HG03469 (cell line): Measurements from ENCODE around the gene SLC2A8.

Experiments
- ATAC-seq: cut with Tn5 transposase; IDR thresholded peaks from one replicate; pipeline ENCODE4 v1.9.1; 2021; ENCODE audit warnings: mild to moderate bottlenecking, moderate library complexity, moderate number of reproducible peaks; ENCODE audit not compliant: unreplicated experiment

Gene SLC2A8

DNA sequence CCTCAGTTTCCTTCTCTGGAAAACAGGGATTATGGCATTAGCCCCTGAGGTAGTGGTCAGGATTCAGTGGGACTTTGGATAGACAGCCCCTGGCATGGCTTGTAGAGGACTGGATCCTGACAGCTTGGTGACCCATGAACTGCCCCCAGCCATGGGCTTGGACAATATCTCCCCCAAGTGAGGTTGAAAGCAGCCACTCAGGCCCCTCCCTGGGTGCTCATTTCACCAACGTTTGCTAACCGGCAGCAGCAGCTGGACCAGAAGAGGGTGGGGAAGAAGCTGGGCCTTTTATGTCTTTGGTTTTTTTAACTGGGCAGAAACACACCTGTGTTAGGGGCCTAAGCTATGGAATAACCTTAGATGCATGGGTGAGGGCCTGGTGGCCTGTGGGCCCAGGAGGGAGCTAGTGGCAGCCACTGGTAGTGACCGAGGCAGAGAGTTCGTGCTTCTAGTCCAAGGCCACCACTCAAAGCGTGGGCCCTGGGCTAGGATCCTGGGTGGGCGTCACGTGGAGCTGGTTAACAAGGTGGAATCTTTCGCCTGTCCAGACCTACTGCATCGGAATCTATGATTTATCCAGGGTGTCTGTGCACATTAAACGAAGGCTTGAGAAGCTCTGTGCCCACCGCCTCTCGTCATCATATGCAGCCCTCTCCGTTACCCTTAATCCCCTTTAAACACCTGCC lies 1.9 kb downstream of the SLC2A8 start:
- no peak for ATAC-seq

DNA sequence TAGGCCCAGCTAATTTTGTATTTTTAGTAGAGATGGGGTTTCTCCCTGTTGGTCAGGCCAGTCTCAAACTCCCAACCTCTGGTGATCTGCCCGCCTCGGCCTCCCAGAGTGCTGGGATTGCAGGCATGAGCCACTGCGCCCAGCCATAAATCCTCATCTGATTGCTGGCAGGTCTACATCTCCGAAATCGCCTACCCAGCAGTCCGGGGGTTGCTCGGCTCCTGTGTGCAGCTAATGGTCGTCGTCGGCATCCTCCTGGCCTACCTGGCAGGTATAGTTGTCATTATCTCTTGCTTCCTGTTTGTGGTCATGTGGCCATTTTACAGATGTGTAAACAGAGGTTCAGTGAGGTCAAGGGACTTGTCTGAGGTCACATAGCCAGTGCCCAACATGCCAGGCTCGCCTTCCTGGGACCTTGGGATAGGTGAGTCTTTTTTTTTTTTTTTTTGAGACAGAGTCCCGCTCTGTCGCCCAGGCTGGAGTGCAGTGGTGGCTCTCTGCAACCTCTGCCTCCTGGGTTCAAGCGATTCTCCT lies 2.8 kb downstream of the SLC2A8 start:
- no peak for ATAC-seq

DNA sequence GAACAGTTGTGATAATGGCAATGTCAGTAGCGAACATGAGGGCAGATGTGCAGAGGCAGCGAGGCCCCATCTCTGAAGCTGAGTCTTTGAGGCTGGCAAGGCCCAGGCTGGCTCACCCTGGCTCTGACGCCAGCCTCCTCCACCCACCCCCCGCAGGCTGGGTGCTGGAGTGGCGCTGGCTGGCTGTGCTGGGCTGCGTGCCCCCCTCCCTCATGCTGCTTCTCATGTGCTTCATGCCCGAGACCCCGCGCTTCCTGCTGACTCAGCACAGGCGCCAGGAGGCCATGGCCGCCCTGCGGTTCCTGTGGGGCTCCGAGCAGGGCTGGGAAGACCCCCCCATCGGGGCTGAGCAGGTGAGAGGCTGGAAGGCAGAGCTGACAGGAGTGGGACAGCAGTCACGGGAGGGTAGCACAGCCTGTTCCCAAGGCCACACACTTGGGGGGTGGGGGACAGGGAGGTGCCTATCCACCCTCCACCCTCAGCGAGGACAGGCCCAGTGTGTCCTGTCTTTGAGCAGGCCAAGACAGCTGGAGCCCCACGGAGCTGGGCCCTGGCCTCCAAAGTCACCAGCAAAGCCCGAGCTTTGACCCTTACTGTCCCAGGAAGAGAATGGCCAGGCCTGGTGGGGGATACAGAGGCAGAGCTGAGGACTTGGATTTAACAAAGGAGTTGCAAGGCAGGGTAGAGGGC lies 5.6 kb downstream of the SLC2A8 start:
- ATAC-seq, result no peak

DNA sequence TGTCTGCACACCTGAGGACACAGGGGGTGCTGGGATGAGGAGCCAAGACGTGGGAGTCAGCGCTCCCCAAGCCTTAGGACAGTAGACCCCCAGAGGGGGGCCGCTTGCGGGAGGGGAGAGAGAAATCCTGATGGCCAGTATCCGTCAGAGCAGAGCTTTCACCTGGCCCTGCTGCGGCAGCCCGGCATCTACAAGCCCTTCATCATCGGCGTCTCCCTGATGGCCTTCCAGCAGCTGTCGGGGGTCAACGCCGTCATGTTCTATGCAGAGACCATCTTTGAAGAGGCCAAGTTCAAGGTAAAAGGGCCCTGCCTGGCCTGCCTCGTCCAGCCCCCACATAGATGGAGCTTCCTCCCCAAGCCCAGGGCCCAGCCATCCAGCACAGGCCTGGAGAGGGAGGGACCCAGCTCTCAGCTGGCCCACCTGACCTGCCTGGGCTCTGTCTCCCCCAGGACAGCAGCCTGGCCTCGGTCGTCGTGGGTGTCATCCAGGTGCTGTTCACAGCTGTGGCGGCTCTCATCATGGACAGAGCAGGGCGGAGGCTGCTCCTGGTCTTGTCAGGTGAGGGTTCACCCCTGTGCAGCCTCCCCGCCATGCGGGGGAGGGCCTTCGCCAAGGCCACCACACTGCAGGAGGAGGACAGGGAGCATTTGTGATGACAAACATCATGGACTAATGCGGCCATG lies 6.7 kb downstream of the SLC2A8 start:
- ATAC-seq, result no peak

DNA sequence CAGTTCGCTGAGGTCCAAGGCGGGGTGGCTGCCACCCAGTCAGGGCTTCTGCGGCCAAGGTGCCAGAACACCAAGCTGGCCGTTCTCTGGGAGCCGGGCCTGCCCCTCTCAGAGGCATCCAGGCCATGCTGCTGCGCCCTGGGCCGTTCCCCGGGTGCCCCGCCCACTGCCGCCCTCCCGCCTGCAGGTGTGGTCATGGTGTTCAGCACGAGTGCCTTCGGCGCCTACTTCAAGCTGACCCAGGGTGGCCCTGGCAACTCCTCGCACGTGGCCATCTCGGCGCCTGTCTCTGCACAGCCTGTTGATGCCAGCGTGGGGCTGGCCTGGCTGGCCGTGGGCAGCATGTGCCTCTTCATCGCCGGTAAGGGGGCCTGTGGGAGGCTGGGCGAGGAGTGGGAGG lies 7.7 kb downstream of the SLC2A8 start:
- ATAC-seq, result no peak

DNA sequence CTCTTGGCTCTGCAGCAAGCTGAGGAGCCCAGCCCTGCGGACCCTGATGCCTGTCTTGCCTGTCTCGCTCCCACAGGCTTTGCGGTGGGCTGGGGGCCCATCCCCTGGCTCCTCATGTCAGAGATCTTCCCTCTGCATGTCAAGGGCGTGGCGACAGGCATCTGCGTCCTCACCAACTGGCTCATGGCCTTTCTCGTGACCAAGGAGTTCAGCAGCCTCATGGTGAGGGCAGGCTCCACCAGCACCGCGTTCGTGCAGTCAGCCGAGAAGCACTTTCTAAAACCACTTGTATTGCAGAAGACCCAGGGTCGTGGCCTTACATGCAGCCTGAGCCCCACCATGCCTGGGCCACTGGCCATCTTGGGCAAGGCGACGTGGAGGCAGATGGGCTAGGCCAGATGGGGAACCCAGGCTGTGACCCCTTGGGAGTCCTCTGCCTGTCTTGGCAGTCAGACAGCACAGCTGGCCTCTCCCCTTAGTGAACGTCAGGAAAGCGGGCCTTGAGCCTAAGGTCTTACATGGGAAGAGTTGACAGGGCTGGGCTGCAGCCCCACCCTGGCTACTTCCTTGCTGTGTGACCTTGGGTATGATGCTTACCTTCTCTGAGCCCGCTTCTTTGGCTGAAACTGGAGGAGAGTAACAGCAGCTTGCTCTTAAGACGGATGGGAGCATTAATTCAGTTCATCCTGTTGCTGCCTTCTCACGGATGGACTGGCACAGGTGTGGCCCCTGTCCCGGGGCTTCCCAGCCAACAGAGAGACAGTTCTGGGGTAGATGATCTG lies 8.6 kb downstream of the SLC2A8 start:
- ATAC-seq, result no peak

DNA sequence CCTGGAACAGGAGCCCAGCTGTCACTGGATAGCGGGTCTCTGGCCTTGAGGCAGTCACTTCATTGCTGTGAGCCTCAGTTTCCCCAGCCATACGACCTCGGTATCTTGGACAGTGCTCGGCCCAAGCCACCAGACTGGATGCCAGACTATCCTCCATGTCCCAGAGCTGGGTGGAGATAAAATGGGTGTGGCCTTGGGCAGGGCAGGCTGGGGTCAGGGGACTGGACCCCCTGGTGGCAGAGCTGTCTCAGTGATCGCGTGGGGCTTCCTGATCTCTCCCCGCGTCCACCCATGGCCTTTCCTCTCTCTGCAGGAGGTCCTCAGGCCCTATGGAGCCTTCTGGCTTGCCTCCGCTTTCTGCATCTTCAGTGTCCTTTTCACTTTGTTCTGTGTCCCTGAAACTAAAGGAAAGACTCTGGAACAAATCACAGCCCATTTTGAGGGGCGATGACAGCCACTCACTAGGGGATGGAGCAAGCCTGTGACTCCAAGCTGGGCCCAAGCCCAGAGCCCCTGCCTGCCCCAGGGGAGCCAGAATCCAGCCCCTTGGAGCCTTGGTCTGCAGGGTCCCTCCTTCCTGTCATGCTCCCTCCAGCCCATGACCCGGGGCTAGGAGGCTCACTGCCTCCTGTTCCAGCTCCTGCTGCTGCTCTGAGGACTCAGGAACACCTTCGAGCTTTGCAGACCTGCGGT lies 10.0 kb downstream of the SLC2A8 start:
- no peak for ATAC-seq

DNA sequence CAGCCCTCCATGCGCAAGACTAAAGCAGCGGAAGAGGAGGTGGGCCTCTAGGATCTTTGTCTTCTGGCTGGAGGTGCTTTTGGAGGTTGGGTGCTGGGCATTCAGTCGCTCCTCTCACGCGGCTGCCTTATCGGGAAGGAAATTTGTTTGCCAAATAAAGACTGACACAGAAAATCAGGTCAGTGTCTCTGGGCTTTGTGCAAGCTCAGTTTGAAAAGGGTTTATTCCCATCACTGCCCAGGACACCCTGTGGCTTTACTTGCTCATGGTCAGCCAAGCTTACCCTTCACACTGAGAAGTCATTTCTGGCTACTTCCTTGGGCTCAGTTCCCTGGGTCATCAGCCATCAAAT lies 10.5 kb downstream of the SLC2A8 start:
- no peak for ATAC-seq

DNA sequence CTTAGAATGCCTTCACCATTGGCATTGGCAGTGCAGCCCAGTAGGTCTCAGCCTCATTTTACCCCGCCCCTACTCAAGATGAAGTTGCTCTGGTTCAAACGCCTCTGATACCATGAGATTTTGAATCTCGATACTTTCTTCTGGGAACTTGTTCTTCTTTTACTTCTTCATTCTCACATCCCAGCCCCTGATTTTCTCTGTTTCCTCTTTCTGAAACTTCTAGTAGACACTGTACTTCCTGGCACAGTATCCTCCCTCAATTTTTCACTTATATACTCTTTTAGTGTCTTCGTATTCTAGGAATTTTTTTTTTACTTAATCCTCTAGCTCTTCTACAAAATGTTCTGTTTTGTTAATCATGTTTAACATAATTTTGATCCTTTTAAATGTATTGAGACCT lies 14.2 kb downstream of the SLC2A8 start:
- no peak for ATAC-seq

DNA sequence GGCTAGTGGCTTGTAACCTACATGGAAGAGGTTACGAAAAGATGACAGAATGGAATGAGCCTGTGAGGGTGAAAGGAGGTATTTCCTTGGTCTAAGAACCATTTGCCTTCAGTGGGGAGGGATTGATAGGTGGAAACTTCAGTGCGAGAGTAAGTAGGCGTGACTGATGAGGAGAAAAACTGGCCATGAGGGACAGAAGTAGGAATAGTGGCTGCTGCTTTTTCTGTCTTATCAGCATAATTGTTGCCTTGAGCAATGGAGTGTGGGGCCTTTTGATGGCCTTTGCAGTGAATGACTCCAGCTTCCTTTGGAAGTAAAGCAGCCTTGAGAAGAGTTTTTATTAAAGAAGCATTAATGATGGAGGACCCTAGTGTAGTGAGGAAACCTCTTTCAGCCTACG lies 18.2 kb downstream of the SLC2A8 start:
- no peak for ATAC-seq

DNA sequence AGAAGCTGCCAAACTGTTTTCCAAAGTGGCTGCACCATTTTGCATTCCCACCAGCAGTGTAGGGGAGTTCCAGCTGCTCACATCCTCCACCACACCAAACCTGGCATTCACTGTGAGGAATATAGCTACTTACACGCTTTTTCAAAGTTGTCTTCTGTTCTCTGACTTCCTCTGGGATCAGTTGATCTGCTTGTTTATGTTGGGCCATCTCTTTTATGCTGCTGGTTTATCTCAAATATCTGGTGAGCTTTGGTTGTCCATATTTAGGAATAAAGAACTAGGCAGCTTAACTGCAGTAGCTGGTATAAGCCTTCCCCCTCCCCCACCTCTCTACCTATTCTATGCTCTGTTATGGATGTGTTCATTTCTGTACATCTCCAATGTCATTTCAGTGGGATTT lies 18.7 kb downstream of the SLC2A8 start:
- no peak for ATAC-seq

DNA sequence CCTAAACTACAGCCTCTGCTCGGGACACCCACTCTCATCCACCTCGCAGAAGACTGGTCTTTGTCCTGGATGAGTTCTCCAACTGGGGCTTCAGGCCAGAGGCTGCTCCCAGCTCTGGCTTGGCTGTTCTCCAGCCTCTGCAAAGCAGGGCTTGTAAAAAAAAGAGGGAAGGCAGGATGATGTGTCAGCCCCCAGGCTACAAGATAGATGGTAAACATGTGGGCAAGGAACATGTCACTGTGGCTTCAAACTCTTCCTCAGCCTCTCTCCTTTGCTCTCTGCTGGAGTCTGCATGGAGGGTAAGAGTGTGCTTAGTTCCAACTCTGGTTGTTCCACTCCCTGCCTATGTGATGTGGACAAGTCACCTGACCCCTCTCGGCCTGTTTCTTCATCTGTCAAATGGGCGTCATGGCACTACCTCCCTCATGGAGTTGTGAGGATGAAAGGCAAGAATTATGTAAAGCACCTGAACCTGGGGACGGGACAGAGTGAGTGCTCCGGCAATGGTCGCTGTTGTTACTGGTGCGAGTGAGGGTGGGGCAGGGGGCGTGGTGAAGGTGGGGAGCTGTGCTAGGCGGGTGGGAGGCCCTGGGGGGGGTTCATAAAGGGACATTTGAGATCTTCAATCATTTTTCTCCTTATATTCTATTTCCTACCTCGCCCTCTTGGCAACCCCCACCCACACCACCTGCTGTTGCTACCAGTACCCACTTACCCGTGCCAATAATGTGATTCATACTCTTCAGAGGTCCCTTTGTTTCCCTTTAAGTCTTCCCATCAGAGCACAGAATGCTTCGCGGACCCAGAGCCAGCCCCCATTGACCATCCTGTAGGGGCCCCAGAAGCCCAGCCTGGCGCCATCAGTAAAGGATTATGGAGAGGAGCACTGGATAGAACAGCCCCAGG lies 20.4 kb downstream of the SLC2A8 start:
- ATAC-seq, result no peak

DNA sequence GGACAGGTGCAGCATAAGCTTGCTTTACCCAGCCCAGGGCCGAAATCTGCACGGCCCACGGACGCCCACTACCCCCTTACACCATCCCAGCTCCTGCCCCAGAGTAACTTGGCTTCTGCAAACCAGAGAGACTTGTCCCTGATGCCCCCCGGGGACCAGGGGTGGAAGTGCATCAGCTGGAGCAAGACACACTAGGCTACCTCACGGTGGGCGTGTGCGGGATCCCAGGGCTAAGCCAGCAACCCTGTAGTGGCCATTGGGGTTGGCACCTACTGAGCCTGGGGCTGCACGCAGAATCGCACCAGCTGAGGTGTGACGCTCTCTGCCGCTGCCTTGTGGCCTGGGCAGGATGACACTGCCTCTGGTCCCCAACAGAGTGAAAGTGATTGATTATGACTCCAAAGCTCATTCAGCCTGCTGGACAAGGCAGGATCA lies 21.1 kb downstream of the SLC2A8 start:
- no peak for ATAC-seq

DNA sequence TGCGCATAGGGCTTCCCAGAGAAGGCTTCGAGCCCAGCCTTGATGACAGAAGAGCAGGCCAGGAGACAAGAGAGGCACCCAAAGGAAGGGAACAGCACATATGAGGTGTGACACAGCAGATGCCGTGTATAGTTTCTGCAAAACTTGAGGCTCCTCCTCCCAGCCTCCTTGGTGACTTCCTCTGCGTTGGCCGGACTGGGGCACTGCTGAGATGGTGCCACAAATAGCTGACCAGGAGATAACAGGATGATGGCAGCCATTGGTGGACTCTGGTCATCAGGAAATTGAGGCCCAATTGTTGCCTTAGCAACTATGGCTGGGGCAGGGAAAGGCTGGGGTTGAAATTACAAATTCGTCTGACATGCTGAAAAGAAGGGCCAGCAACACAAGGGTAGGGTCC lies 22.4 kb downstream of the SLC2A8 start:
- ATAC-seq, result no peak

DNA sequence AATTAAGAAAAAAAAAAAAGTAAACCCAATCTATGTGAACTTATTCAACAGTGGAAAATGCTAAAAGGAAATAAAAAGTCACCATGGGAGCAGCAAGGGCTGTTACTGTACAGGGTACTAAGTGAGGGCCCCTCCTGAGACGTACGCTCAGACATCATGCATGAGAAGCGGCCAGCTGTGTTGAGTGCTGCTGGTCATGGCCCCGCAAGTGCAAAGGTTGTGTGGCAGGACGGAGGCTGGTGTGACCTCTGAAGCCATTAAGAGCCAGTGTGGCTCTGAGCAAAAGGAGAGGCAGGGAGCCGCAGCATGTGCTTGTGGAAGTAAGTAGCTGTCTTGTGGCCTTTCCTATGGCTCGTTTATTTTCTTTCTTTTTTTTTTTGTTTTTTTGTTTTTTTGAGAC lies 24.1 kb downstream of the SLC2A8 start:
- no peak for ATAC-seq

DNA sequence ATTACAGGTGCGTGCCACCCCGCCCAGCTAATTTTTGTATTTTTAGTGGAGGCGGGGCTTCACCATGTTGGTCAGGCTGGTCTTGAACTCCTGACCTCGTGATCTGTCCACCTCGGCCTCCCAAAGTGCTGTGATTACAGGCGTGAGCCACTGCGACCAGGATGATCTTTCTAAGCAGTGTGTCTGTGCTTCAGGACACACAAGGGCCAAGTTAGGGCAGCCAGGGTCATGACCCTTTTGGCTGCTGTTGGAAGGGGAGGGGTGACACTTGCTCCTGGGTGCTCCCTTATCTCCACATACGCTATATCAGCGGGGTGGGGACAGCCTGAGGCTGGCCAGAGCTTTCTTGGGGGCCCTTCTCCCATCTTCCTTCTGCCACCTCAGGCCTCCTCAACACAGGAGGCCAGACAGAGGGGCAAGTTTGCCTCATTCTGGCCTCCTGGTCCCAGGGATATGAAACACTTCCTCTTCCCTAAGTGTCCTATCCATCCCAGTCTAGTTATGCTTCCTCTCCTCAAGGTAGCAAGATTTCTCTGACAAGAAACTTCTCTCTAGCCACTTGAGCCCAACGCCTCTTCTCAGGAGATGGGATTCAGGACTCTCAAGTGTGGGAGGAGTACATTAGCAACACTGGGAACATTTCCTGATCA lies 25.3 kb downstream of the SLC2A8 start:
- no peak for ATAC-seq

DNA sequence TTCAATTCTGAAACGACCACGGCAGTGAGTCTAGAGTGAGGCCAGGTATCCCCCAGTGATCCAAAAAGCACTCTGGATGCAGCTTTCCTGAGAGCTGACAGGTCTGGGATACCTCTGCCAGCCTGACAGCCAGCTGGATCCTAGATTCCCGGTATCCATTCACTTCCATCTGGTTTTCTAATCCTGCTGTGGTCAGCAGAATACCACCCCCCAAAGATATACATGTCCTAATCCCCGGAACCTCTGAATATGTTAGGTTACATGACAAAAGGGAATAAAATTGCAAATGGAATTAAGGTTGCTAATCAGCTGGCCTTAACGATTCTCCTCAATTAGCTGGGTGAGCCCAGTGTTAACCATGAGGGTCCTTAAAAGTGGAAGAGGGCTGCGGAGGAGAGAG lies 25.8 kb downstream of the SLC2A8 start:
- ATAC-seq, result no peak

DNA sequence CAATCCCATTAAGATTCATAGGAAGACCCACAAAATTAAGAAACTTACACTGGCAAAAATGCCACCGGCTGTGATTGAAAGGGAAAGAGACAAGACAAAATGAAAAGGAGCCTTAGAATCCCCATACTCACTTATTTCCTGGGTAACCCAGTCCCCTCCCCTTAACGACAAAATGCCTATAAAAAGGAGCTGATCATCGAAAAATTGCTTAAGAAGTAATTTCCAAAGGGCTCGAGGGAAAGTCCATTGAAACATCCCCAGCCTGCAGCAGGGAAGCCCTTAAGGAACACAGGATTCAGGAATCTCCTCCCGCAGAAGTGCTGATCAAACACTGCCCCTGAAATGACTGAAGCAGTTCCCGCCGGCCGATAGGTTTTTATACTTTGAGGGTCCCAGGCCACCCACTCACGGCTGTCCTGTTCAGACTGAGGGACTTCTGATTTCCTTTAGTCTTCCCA lies 26.5 kb downstream of the SLC2A8 start:
- ATAC-seq, result no peak
